Thyroid gland (tissue), 4 donors: ENCODE results near the gene SCN4A. TPM values are rescaled to one million over a fixed set of nuclear protein-coding genes. Genes with fewer than 3 reads are reported as not detected.
A peak's percentile ranks its signal among the peaks of the same experiment; 100 is the strongest.
"Not testable (repeated sequence)": the region's sequence is repeated elsewhere in the genome, so short reads cannot be mapped to it uniquely, and the experiment has no call there.

Experiments
- DNase-seq, 2 donors: peaks; one replicate each; pipeline ENCODE4 v3.0.0-alpha.2; 2019
- H3K27ac ChIP-seq, 3 donors: fragments of 200-600 bp; sonication (generic); 1 replicate in 2 of 3; 2 replicates in 1 of 3; pipeline ENCODE4 v1.5.1; 2016 to 2019; ENCODE audit warnings: mild to moderate bottlenecking in 1 of 3, moderate library complexity in 1 of 3
- H3K27me3 ChIP-seq: fragments of 200-600 bp; sonication (generic); one replicate; pipeline ENCODE4 v1.5.1; 2019
- H3K36me3 ChIP-seq, 2 donors: fragments of 200-600 bp; sonication (generic); one replicate each; pipeline ENCODE4 v1.5.1; 2016 to 2019
- H3K4me1 ChIP-seq, 2 donors: fragments of 200-600 bp; sonication (generic); one replicate each; pipeline ENCODE4 v1.5.1; 2017 to 2019
- H3K4me3 ChIP-seq, 3 donors: fragments of 200-600 bp; sonication (generic); replicated peaks in 1 of 3; 1 replicate in 2 of 3; 2 replicates in 1 of 3; pipeline ENCODE4 v1.5.1; 2016; ENCODE audit warnings: mild to moderate bottlenecking in 1 of 3
- H3K9me3 ChIP-seq: fragments of 200-600 bp; sonication (generic); one replicate; pipeline ENCODE4 v1.5.1; 2017
- POLR2A ChIP-seq, 2 donors: fragments of 450-650 bp; IDR thresholded peaks; one replicate each; pipeline ENCODE4 v1.6.1; 2017; ENCODE audit warnings: antibody characterized with exemption in 2 of 2, mild to moderate bottlenecking in 2 of 2, moderate library complexity in 1 of 2
- WGBS, 2 donors: methylation state at CpG; one replicate each; pipeline ENCODE4 v1.1.5; 2017; 5-methylcytosine and 5-hydroxymethylcytosine counted together
- intact Hi-C: fragments of 100-400 bp; cut with DNase I; formaldehyde crosslinking; loops from one replicate; pipeline ENCODE4 v1.15.1; 2023
- total RNA-seq, 4 donors: library from RNA; depleted of rRNA; stranded (reverse); fragments of >200 nt; gene quantifications; one replicate each; pipeline ENCODE4 v1.2.3, GENCODE V29; 2016
- TF ChIP-seq, protein P1 (sequence below), 6 experiments: fragments of 200-600 bp in 3 of 6; fragments of 450-650 bp in 3 of 6; sonication (generic) in 3 of 6; IDR thresholded peaks; one replicate each; pipeline ENCODE4 v1.5.1; 2016 to 2019; ENCODE audit warnings: antibody characterized with exemption in 6 of 6, mild to moderate bottlenecking in 2 of 6, inconsistent platforms in 1 of 6, moderate library complexity in 1 of 6

SCN4A gene
- total RNA-seq, 4 donors from 2014 or later: 2.4 to 7.1 (median 4.0) TPM

DNA sequence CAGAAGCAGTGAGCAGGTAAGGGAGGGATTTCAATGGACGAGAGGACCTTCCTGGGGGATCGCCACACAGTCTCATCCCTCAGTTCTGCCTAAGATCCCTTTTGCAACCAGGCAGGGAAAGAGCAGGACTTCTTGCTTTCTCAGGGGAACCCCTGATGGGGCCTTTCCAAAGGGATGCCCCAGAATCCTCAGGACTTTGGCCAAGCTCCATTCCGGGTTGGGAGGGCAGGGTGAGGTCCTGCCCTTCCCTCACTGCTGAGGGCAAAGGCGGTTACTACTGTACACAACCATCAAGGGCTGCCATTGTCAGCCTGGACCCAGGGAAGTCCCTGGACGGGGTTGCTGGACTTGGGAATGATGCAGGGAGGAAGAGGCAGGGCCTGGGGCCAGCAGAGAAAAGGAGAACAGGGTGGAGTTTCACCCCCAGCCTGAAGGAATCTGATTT, 35.1 kb upstream of the SCN4A start:
- Histone ChIP-seq H3K36me3 (no peaks in the 10 kb centered on the region), H3K4me3 (no peak overlapping the region), H3K4me1 (peaks cover 17 to 43% of the 10 kb centered on the region in 2 donors), H3K9me3 (no peaks in the 10 kb centered on the region), H3K27me3 (no peaks in the 10 kb centered on the region), H3K27ac (peak overlapping the region in 1 of 3 donors; percentile 10)
- 78 to 79% methylated on average over 5 of the region's 5 CpGs for WGBS, 2 donors
- DNase-seq: no peak
- intact Hi-C loops: no loop called here
- TF ChIP-seq, protein P1, sequence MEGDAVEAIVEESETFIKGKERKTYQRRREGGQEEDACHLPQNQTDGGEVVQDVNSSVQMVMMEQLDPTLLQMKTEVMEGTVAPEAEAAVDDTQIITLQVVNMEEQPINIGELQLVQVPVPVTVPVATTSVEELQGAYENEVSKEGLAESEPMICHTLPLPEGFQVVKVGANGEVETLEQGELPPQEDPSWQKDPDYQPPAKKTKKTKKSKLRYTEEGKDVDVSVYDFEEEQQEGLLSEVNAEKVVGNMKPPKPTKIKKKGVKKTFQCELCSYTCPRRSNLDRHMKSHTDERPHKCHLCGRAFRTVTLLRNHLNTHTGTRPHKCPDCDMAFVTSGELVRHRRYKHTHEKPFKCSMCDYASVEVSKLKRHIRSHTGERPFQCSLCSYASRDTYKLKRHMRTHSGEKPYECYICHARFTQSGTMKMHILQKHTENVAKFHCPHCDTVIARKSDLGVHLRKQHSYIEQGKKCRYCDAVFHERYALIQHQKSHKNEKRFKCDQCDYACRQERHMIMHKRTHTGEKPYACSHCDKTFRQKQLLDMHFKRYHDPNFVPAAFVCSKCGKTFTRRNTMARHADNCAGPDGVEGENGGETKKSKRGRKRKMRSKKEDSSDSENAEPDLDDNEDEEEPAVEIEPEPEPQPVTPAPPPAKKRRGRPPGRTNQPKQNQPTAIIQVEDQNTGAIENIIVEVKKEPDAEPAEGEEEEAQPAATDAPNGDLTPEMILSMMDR (IDR thresholded peaks at IDR 0.05): no peak
- TF ChIP-seq POLR2A (IDR thresholded peaks at IDR 0.05): no peak

DNA sequence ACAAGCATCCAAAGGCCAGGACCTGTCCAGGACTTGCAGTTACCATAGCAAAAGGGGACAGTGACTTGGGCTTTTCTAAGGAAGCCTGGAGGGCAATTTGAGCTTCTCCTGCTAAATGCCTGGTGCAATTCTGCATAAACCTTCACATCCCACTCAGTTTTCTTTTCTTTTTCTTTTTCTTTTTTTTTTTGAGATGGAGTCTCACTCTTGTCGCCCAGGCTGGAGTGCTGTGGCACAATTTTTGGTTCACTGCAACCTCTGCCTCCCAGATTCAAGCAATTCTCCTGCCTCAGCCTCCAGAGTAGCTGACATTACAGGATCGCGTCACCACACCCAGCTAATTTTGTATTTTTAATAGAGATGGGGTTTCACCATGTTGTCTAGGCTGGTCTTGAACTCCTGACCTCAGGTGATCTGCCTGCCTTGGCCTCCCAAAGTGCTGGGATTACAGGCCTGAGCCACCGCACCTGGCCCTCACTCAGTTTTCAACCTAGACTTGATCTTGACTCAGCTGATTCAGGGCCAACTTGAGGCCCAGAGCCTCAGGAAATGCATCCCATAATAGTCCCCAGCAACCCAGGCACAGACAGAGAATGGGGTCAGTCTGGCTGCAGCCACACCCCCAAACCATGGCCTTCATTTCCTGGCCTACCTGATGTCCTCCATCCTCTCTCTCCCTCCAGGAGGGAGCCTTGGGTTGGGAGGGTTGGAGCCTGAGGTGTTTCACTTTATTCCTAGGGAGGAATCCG, 34.5 kb upstream of the SCN4A start:
- Histone ChIP-seq H3K27ac (peak overlapping the region in 1 of 3 donors; percentile 10), H3K4me1 (peaks cover 17 to 45% of the 10 kb centered on the region in 2 donors)

DNA sequence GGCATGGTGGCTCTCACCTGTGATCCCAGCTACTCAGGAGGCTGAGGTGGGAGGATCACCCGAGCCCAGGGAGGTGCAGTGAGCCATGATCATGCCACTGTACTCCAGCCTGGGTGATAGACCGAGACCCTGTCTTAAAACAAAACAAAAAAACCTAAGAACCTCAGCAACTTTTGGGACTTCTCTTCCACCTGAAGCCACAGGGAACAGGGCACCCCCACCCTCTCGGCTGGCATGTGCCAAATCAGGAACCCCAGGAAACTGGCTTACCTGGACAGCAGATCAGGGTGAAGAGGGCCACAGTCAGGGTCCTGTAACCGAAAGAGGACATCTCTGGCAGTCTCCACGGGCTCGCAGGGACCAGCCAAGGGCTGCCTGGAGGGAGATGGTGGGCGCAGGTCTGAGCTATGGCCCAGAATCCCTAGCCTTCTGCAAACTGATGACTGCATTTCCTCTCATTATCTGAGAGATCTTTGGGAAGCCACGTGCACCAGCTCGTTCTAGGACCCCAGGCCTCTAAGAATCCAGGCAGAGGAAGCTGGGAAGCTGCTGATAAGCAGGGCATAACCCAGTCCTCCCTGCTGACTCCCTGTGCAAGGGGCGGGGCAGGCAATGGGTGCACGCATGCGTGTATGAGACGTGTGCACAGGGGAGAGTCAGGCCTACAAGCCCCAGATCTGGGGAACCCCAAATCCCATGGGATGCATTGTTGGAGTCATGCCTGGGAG, 33.8 kb upstream of the SCN4A start:
- 68 to 73% methylated on average over 7 to 12 of the region's 13 CpGs for WGBS, 2 donors
- Histone ChIP-seq H3K27me3 (no peaks in the 10 kb centered on the region), H3K27ac (peak overlapping the region in 2 of 3 donors; percentile 56 to 57), H3K4me1 (peaks cover 17 to 51% of the 10 kb centered on the region in 2 donors), H3K9me3 (no peaks in the 10 kb centered on the region), H3K36me3 (no peaks in the 10 kb centered on the region), H3K4me3 (peak overlapping the region in 1 of 3 donors; percentile 2)
- DNase-seq: no peak
- intact Hi-C loops: no loop called here
- no peak for TF ChIP-seq POLR2A (IDR thresholded peaks at IDR 0.05)
- TF ChIP-seq, protein P1 (IDR thresholded peaks at IDR 0.05): no peak

More for the DNA sequence above, 34.5 kb upstream of the SCN4A start:
- intact Hi-C loops, H3K36me3 ChIP-seq, H3K27me3 ChIP-seq, H3K9me3 ChIP-seq, H3K4me3 ChIP-seq, DNase-seq: not testable (repeated sequence)
- 93 to 95% methylated on average over 5 of the region's 5 CpGs for WGBS, 2 donors

DNA sequence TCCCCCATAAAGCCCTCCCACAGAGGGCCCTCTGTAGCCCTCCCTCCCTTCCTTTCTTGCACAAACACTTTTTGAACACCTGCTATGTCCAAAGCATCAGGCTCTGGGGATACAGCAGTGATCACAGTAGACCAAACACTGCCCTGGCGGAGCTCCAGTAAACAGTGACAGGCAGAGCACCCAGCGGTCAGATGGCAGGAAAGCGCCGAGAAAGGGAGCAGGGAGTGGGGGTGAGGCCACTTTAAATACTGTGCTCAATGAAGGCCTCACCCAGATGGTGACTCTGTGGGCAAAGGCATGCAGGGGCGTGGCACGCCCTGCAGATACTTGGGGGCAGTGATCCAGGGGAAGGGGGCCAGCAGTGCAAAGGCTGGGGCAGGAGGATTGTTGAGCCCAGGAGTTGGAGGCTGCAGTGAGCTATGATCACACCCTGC, 33.0 kb upstream of the SCN4A start:
- peak; percentile 76 to 81 for DNase-seq
- no peaks in the 10 kb centered on the region for H3K36me3 ChIP-seq
- H3K27me3 ChIP-seq: no peaks in the 10 kb centered on the region
- intact Hi-C loops: no loop called here
- H3K4me3 ChIP-seq: no peak overlapping the region
- 28 to 36% methylated on average over 6 of the region's 6 CpGs for WGBS, 2 donors
- H3K4me1 ChIP-seq: peaks cover 17 to 58% of the 10 kb centered on the region in 2 donors
- H3K27ac ChIP-seq: peak overlapping the region in 2 of 3 donors; percentile 56 to 57
- TF ChIP-seq, protein P1 (IDR thresholded peaks at IDR 0.05): peak in 1 of 6 experiments; percentile 21
- no peak for TF ChIP-seq POLR2A (IDR thresholded peaks at IDR 0.05)
- H3K9me3 ChIP-seq: no peaks in the 10 kb centered on the region

DNA sequence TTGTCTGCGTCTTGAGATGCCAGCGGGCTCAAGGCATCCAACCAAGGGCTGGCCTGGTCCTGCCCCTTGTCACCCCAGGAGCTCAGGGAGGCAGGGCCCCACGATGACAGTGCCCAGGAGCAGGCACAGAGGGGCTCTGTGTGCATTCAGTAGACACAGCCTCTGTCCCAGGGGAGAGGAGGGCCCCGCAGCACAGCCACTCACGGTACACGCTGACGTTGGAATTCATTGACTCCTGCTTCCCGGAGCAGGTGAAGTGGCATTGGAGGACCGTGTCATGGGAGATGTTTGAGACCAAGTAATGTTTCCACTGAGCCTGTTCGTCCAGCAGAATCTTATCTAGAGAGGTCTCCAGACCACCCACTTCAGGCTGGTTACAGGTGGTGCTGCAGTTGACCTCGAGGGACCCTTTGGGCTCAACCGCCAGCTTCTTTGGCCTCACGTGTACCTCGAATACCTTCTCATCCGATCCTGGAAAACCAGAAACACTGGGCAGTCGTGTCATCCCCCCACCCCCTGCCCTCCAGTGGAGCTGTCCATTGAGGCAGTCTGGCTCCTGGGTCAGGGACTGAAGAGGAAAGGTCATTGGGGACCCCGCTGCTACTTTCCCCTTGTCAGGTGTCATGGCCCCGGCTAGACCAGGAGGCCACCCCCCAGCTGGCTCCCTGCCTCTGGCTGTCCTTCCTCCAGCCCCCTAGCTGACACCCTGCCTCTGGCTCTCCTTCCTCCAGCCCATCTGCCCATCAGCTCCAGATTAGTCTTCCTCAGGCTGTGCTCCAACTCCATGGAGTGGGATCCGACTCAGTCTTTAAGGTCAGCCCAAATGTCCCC, 32.4 kb upstream of the SCN4A start:
- intact Hi-C loops: no loop called here
- Histone ChIP-seq H3K4me1 (peaks cover 17 to 58% of the 10 kb centered on the region in 2 donors), H3K27ac (peak overlapping the region in 2 of 3 donors; percentile 56 to 57), H3K9me3 (no peaks in the 10 kb centered on the region), H3K27me3 (no peaks in the 10 kb centered on the region), H3K4me3 (no peak overlapping the region), H3K36me3 (no peaks in the 10 kb centered on the region)
- no peak for TF ChIP-seq POLR2A (IDR thresholded peaks at IDR 0.05)
- TF ChIP-seq, protein P1 (IDR thresholded peaks at IDR 0.05): no peak
- 39 to 52% methylated on average over 12 to 15 of the region's 19 CpGs for WGBS, 2 donors
- no peak for DNase-seq
